ENCODE measurements around the gene SAFB.

SAFB gene

GRCh38 chr19:5622465-5623396, at the start of gene SAFB, which contains the start of gene SAFB2:
Gene SAFB, plus strand, starts transcription at chr19:5623083. Its CDS starts 123 bp downstream, at chr19:5623206.
Gene SAFB2, minus strand, starts transcription at chr19:5622776. Its CDS starts 61 bp downstream, at chr19:5622715.
- peak; percentile 96 for DNase-seq

- no peak for DNase-seq
Measured at GRCh38 chr19:5575590-5575989, 47.3 kb upstream of the SAFB start.

- DNase-seq: peak; percentile 56
Measured at GRCh38 chr19:5578097-5578846, 44.6 kb upstream of the SAFB start.

- no peak for DNase-seq
Measured at GRCh38 chr19:5579286-5579685, 43.6 kb upstream of the SAFB start.

- DNase-seq: no peak
Measured at GRCh38 chr19:5579697-5580096, 43.2 kb upstream of the SAFB start.

GRCh38 chr19:5580161-5580571, 42.7 kb upstream of the SAFB start:
- no peak for DNase-seq

- no peak for DNase-seq
Measured at GRCh38 chr19:5585461-5586299, 37.2 kb upstream of the SAFB start.

GRCh38 chr19:5586300-5587070, 36.4 kb upstream of the SAFB start:
- no peak for DNase-seq

GRCh38 chr19:5587071-5587455, 35.8 kb upstream of the SAFB start:
- DNase-seq: no peak

GRCh38 chr19:5587661-5588060, 35.2 kb upstream of the SAFB start:
- DNase-seq: no peak

GRCh38 chr19:5588441-5588840, 34.4 kb upstream of the SAFB start:
- no peak for DNase-seq

GRCh38 chr19:5588906-5589676, 33.8 kb upstream of the SAFB start:
- no peak for DNase-seq

GRCh38 chr19:5590151-5590864, 32.6 kb upstream of the SAFB start:
- DNase-seq: no peak

GRCh38 chr19:5590865-5591154, 32.1 kb upstream of the SAFB start:
- no peak for DNase-seq

- no peak for DNase-seq
Measured at GRCh38 chr19:5591476-5591875, 31.4 kb upstream of the SAFB start.

- no peak for DNase-seq
Measured at GRCh38 chr19:5592531-5593342, 30.1 kb upstream of the SAFB start.

GRCh38 chr19:5593343-5594255, 29.3 kb upstream of the SAFB start:
- no peak for DNase-seq

GRCh38 chr19:5594521-5594950, 28.3 kb upstream of the SAFB start:
- DNase-seq: no peak

GRCh38 chr19:5595129-5595528, 27.8 kb upstream of the SAFB start:
- DNase-seq: no peak
